Measurements from ENCODE around the gene CCNY. TPM values are rescaled to one million over a fixed set of nuclear protein-coding genes. Genes with fewer than 3 reads are reported as not detected.
"Not testable (repeated sequence)": the region's sequence is repeated elsewhere in the genome, so short reads cannot be mapped to it uniquely, and the experiment has no call there.

Gene CCNY
- total RNA-seq, 2 experiments from 2014 or later = 42.2 to 48.8 TPM

- no peak for DNase-seq
- H3K4me3 Mint-ChIP-seq = no peak overlapping the region
- peaks cover 2% of the 10 kb centered on the region for H3K36me3 Mint-ChIP-seq (ENCODE audit: low read depth)
- H3K27me3 Mint-ChIP-seq = no peaks in the 10 kb centered on the region
- peaks cover 87% of the 10 kb centered on the region for H3K4me1 Mint-ChIP-seq (ENCODE audit: low read depth)
- TF ChIP-seq, protein P1, sequence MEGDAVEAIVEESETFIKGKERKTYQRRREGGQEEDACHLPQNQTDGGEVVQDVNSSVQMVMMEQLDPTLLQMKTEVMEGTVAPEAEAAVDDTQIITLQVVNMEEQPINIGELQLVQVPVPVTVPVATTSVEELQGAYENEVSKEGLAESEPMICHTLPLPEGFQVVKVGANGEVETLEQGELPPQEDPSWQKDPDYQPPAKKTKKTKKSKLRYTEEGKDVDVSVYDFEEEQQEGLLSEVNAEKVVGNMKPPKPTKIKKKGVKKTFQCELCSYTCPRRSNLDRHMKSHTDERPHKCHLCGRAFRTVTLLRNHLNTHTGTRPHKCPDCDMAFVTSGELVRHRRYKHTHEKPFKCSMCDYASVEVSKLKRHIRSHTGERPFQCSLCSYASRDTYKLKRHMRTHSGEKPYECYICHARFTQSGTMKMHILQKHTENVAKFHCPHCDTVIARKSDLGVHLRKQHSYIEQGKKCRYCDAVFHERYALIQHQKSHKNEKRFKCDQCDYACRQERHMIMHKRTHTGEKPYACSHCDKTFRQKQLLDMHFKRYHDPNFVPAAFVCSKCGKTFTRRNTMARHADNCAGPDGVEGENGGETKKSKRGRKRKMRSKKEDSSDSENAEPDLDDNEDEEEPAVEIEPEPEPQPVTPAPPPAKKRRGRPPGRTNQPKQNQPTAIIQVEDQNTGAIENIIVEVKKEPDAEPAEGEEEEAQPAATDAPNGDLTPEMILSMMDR (IDR thresholded peaks at IDR 0.05) = no peak
- H3K9me3 Mint-ChIP-seq = no peaks in the 10 kb centered on the region
- intact Hi-C loops (cut with micrococcal nuclease) = no loop called here
- ChIA-PET CTCF (interaction anchor here (1.2 to 2.0 kb wide), 3 partner anchors 9 to 20 kb away, joined by 3 to 7 read pairs (median 4); no protein-coding TSS in a partner anchor), POLR2A (interaction anchor here (1.5 kb wide), 1 partner anchor 11 kb away, joined by 3 read pairs; no protein-coding TSS in a partner anchor)
- no peak for ATAC-seq
- no peak overlapping the region for H3K27ac Mint-ChIP-seq
These were observed 17.1 kb downstream of the CCNY start for GRCh38 chr10:35353395-35353794.

DNA sequence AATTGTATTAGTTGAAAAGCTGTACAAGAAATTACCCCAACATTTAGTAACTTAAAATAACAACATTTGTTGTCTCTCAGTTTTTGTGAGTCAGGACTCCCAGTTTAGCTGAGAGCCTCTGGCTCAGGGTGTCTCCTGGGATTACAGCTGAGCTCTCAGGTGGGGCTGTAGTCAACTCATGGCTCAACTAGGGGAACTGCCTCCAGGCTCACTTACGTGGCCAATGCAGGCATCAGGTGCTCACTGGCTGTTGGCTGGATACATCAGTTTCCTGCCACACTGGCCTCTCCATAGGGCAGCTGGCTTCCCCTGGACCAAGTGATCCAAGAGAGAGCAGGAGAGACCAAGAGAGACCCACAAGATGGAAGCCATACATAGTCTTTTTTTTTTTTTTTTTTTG, 17.5 kb downstream of the CCNY start:
- CTCF ChIA-PET = interaction anchor here (1.2 to 2.0 kb wide), 3 partner anchors 10 to 20 kb away, joined by 3 to 7 read pairs (median 4); no protein-coding TSS in a partner anchor
- H3K4me1 Mint-ChIP-seq (ENCODE audit: low read depth) = peaks cover 87% of the 10 kb centered on the region

GRCh38 chr10:35354257-35354656, 17.9 kb downstream of the CCNY start:
- H3K36me3 Mint-ChIP-seq (ENCODE audit: low read depth); DNase-seq; H3K9me3 Mint-ChIP-seq; H3K4me3 Mint-ChIP-seq; intact Hi-C loops (cut with micrococcal nuclease); ATAC-seq; H3K27me3 Mint-ChIP-seq; H3K27ac Mint-ChIP-seq: not testable (repeated sequence)
- ChIA-PET CTCF (interaction anchor here (1.2 to 2.0 kb wide), 3 partner anchors 10 to 20 kb away, joined by 3 to 7 read pairs (median 4); no protein-coding TSS in a partner anchor), POLR2A (interaction anchor here (1.0 to 1.5 kb wide), 2 partner anchors 12 to 173 kb away, joined by 3 read pairs; no protein-coding TSS in a partner anchor)
- peaks cover 85% of the 10 kb centered on the region for H3K4me1 Mint-ChIP-seq (ENCODE audit: low read depth)

More for the DNA sequence above, 17.5 kb downstream of the CCNY start:
- Mint-ChIP-seq H3K27ac (no peak overlapping the region), H3K9me3 (no peaks in the 10 kb centered on the region), H3K4me3 (no peak overlapping the region), H3K27me3 (no peaks in the 10 kb centered on the region), H3K36me3 (ENCODE audit: low read depth) (peaks cover 2% of the 10 kb centered on the region)
- intact Hi-C loops (cut with micrococcal nuclease) = no loop called here
- ATAC-seq = no peak
- POLR2A ChIA-PET = interaction anchor here (1.5 kb wide), 1 partner anchor 11 kb away, joined by 3 read pairs; no protein-coding TSS in a partner anchor
- TF ChIP-seq, protein P1 (IDR thresholded peaks at IDR 0.05) = no peak
- DNase-seq = no peak

GRCh38 chr10:35355971-35356724, 19.8 kb downstream of the CCNY start:
- intact Hi-C loops (cut with micrococcal nuclease) = loop anchor here (2.0 kb wide), 1 partner anchor 15 kb away; no protein-coding TSS in a partner anchor
- ATAC-seq (peak; percentile 84), DNase-seq (peak; percentile 65)
- Mint-ChIP-seq H3K9me3 (no peaks in the 10 kb centered on the region), H3K27ac (peak overlapping the region; percentile 89), H3K4me3 (peak overlapping the region; percentile 51), H3K36me3 (ENCODE audit: low read depth) (peaks cover 2% of the 10 kb centered on the region), H3K4me1 (ENCODE audit: low read depth) (peaks cover 70% of the 10 kb centered on the region), H3K27me3 (no peaks in the 10 kb centered on the region)
- ChIA-PET POLR2A (interaction anchor here (0.7 to 1.5 kb wide), 7 partner anchors 9 to 229 kb away, joined by 3 to 7 read pairs (median 4); partner anchors contain the start of genes CCNY and CREM), CTCF (interaction anchor here (1.1 to 1.9 kb wide), 3 partner anchors 15 to 207 kb away, joined by 3 to 9 read pairs (median 5); no protein-coding TSS in a partner anchor)
- TF ChIP-seq, protein P1 (IDR thresholded peaks at IDR 0.05) = no peak

GRCh38 chr10:35356725-35357092, 20.4 kb downstream of the CCNY start:
- ChIA-PET POLR2A (interaction anchor here (0.7 to 1.5 kb wide), 7 partner anchors 9 to 268 kb away, joined by 3 to 7 read pairs (median 3); partner anchors contain the start of gene CCNY), CTCF (interaction anchor here (1.9 kb wide), 2 partner anchors 15 to 206 kb away, joined by 5 to 9 read pairs; no protein-coding TSS in a partner anchor)
- H3K36me3 Mint-ChIP-seq (ENCODE audit: low read depth) = peaks cover 2% of the 10 kb centered on the region
- peak; percentile 49 for DNase-seq
- ATAC-seq = peak; percentile 59
- peak overlapping the region; percentile 51 for H3K4me3 Mint-ChIP-seq
- intact Hi-C loops (cut with micrococcal nuclease) = loop anchor here (2.0 kb wide), 1 partner anchor 16 kb away; no protein-coding TSS in a partner anchor
- H3K27ac Mint-ChIP-seq = peak overlapping the region; percentile 89
- peaks cover 70% of the 10 kb centered on the region for H3K4me1 Mint-ChIP-seq (ENCODE audit: low read depth)
- no peaks in the 10 kb centered on the region for H3K9me3 Mint-ChIP-seq
- TF ChIP-seq, protein P1 (IDR thresholded peaks at IDR 0.05) = no peak
- H3K27me3 Mint-ChIP-seq = no peaks in the 10 kb centered on the region

Measured in activated CD8-positive, alpha-beta T cell treated with anti-CD3 and anti-CD28 coated beads for 36 hours (primary cell).